T-helper 9 cell (primary cell): ENCODE data around the gene CASKIN1.

Source experiments
- DNase-seq: peaks from one replicate; pipeline ENCODE4 v3.0.0-alpha.2; 2020

CASKIN1 gene

DNA sequence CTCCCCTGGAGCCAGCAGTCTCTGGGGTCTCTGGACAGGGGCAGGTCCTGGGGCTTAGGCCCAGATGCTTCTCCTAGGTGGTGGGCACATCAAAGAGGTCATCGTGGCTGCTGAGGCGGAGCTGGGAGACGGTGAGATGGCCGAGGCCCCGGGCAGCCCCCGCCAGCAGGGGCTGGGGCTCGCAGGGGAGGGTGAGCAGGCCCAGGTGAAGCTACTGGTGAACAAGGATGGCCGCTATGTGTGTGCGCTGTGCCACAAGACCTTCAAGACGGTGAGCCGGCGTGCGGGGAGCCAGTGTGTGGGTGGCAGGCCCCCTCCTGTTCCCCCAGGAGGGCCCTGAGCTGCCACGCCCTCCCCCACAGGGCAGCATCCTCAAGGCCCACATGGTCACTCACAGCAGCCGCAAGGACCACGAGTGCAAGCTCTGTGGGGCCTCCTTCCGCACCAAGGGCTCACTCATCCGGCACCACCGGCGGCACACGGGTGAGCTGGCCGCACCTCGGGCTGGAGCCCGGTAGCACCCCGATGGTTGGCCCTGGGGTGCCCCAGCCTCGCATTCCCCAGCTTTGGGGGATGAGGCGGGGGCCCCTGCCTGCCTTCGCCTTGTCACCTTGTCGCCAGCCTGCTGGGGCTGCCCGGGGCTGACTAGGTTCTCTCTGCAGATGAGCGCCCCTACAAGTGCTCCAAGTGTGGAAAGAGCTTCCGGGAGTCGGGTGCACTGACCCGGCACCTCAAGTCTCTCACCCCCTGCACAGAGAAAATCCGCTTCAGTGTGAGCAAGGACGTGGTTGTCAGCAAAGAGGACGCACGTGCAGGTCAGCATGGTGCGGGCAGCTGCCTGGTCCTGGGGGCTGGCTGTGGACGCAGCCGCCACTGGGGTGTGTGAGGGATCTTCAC, 35.9 kb upstream of the CASKIN1 start:
- DNase-seq, result no peak

GRCh38 chr16:2231016-2231931, 34.9 kb upstream of the CASKIN1 start:
- no peak for DNase-seq

DNA sequence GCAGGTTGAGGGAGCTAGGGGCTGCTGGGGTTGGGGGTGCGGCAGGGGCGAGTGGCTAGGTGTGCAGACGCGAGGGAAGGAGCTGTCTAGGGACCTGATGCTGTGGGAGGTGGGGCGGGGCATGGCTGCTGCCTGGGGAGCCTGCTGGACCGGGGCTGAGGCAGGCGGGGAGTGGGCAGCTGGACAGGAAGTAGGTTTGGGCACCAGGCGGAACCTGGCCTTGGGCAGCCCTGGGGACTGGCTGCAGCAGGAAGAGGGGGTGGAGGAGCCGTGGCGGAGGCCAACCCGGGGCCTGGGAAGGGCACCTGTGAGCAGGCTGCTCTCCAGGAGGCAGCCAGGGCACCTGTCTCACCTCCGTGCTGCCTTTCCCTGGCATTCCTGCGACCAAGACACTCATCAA, 34.0 kb upstream of the CASKIN1 start:
- no peak for DNase-seq

DNA sequence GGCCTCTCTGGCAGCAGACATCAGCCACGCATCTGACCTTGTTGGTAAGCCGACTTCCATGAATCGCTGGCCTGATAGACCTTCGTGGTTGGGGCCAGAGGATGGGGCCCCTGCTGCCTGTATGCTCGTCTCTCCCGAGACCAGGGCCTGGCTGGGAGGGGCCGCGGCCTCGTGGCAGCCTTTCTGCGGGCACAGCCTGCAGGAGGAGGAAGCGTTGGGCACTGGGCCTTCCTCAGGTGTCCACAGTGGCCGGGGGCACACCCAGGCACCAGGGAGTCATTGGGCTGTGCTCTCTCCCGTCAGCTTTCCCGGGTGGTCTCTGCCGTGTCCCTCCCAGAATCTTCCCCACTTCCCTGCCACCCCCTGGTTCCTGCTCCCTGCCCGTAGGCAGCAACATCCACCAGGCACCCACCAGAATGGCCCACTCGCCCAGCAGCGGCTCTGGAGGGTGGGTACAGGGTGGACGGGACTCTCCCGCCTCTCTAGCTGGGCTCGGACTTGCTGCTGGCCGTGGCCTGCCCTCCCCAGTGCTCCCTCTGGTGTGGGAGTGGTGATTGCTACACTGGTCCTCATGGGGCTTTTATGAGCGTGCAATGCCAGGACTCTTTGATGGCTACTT, 33.3 kb upstream of the CASKIN1 start:
- no peak for DNase-seq

DNA sequence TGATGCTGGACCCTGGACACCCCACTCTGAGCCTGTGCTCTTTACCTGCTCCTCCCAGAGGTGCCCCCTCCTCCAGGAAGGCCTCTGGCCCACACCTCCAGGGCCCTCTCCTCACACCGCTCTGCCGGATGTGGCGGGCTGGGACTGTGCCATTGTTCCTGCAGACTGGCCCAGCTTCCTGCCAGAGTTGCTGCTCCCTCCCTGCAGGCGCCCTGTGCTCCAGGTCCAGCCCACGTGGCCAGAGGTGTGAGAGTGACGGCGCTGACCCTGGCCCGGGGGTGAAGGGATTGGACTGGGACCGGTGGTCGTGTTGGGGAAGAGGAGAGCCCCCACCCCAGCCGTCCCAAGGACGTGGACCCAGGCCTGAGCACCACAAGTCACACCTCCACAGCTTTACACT, 32.7 kb upstream of the CASKIN1 start:
- no peak for DNase-seq

DNA sequence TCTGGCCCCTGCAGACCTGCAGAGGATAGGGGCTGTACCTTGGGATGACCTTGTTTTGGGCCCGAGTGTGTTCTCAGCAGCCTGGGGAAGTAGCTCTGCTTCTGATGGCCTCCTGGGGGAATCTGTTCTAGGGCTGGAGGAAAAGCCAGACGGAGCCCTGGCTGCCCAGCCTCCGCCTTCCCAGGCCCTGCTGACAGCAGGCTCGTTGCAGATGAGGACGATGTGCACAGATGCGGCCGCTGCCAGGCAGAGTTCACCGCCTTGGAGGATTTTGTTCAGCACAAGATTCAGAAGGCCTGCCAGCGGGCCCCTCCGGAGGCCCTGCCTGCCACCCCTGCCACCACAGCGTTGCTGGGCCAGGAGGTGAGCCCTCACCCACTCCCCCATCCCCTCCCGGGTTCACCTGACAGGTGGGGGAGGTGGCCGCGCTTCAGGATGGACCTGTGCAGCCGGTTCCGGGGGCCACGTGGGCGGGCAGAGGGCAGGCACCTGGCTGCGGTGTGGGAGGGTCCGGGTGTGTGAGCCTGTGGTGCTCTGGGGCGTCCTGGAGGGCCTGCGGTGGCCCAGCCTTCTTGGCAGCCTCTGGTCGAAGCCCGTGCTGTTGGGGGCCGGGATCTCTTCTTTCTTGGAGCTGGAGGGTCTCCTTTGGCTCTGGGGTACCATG, 31.9 kb upstream of the CASKIN1 start:
- no peak for DNase-seq

GRCh38 chr16:2226918-2227317, 30.5 kb upstream of the CASKIN1 start:
- DNase-seq, result no peak

GRCh38 chr16:2226245-2226793, 29.9 kb upstream of the CASKIN1 start:
- DNase-seq, result no peak

DNA sequence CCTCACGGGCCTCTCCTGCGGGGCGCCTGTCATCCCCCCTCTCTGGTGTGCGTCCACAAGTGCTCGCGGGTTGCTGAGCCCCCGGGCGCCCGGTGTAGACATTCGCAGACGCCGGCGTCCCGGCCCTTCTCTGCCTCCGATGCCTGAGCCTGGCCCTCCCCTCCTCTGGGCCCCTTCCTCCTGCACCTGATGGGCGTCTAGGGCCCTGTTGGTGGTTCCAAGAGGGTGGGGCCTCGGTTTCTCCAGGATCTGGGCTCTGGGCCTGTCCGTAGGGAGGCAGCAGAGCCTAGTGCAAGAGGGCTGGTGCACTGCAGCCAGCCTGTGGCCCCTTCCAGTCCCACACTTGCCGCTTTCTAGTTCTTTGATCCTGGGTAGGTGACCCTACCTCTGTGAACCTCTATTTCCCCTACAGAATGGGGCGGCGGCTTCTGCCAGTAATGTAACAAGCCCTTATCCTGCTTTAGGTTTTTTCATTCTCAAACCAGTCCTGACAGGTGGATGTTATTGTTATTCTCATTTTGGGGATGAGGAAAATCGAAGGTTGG, 27.6 kb upstream of the CASKIN1 start:
- DNase-seq, result peak; percentile 19

GRCh38 chr16:2223221-2223941, 27.0 kb upstream of the CASKIN1 start, which contains the start of gene E4F1:
Gene E4F1, plus strand, starts transcription at chr16:2223591. Its CDS starts 23 bp downstream, at chr16:2223614.
- peak; percentile 98 for DNase-seq

GRCh38 chr16:2216330-2216729, 19.9 kb upstream of the CASKIN1 start:
- no peak for DNase-seq

DNA sequence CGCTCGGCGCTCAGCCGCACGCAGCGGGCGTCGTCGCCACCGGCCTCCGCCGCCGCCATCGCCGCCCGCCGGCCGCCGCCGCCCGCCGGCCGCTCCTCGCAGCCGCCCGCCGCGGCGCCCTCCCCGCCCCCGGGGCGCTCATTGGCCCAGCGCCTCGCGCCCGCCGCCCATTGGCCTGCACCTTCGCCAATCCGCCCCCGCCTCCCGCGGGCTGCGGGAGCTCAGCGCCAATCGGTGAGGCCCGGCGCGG, 18.2 kb upstream of the CASKIN1 start, which contains the start of gene PGP:
Gene PGP (minus strand): TSS at position 122 of the 250 bp plus-strand sequence. CDS start 63 bp downstream, at position 59.
- DNase-seq, result no peak

- DNase-seq, result no peak
Measured at GRCh38 chr16:2213817-2214718, 17.7 kb upstream of the CASKIN1 start.

- no peak for DNase-seq
Measured at GRCh38 chr16:2212362-2213324, 16.2 kb upstream of the CASKIN1 start.

DNA sequence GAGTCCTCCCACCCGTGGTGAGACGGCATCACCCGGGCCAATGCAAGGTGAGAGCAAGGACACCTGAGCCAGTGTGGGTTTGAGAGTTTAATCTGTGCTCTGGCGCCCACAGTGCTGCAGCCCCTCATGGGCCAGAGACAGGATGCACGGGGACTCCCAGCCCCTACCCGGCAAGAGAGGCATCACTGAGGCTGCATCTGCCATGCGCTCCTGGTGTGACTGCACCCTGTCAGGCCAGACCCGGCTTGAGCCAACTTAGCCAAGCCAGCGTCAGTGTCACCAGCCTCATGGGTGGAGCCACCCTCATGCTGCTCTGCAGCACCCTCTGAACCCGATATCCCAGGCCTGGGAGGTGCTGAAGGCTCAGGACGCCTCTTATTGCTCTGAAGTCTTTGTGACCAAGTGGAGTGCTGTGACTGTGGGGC, 15.5 kb upstream of the CASKIN1 start:
- DNase-seq, result no peak

- DNase-seq, result no peak
Measured at GRCh38 chr16:2210386-2211365, 14.3 kb upstream of the CASKIN1 start, which contains the start of gene BRICD5. Gene BRICD5, minus strand, starts transcription at chr16:2210863. Its CDS starts 30 bp downstream, at chr16:2210833.

DNA sequence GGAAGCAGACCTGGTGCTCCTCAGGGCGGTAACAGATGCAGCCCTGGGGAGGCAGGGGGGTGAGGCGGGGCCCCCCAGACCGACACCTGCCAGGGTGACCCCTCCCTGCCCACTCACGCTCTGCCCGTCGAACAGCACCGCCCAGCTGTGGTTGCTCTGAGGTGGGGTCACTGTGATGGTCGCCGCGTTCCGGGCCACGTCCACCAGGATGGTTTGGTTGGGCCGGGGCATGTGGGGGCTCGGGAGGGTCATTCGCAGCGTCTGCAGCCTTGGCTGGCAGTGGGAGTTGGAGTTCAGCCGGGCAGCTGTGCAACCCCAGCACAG, 13.6 kb upstream of the CASKIN1 start:
- DNase-seq, result no peak
